Activated CD8-positive, alpha-beta memory T cell treated with anti-CD3 and anti-CD28 coated beads for 1 hour (primary cell): ENCODE results near the gene RGS7.
"Not testable (repeated sequence)": the region's sequence is repeated elsewhere in the genome, so short reads cannot be mapped to it uniquely, and the experiment has no call there.

Source experiments
- DNase-seq, 2 donors: peaks; one replicate each; pipeline ENCODE4 v3.0.0-alpha.2; 2020; ENCODE audit warnings: low read depth in 1 of 2; ENCODE audit errors: extremely low read depth in 1 of 2

Gene RGS7

GRCh38 chr1:240941701-240942370, 415.2 kb downstream of the RGS7 start:
- no peak for DNase-seq

GRCh38 chr1:240936911-240937668, 419.9 kb downstream of the RGS7 start:
- DNase-seq, result no peak

- DNase-seq, result no peak
Observed at GRCh38 chr1:240935920-240936319, 421.1 kb downstream of the RGS7 start.

- DNase-seq, result no peak
Observed at GRCh38 chr1:240931031-240931430, 426.0 kb downstream of the RGS7 start.

- DNase-seq, result no peak
Observed at GRCh38 chr1:240928265-240928664, 428.7 kb downstream of the RGS7 start.

GRCh38 chr1:240927821-240928220, 429.2 kb downstream of the RGS7 start:
- DNase-seq, result no peak

GRCh38 chr1:240925273-240925672, 431.7 kb downstream of the RGS7 start:
- no peak for DNase-seq

GRCh38 chr1:240917976-240918375, 439.0 kb downstream of the RGS7 start:
- DNase-seq, result no peak

GRCh38 chr1:240914506-240914905, 442.5 kb downstream of the RGS7 start:
- no peak for DNase-seq

GRCh38 chr1:240912821-240913220, 444.2 kb downstream of the RGS7 start:
- no peak for DNase-seq

- DNase-seq, result no peak
Observed at GRCh38 chr1:240909701-240910457, 447.1 kb downstream of the RGS7 start.

GRCh38 chr1:240906477-240906876, 450.5 kb downstream of the RGS7 start:
- no peak for DNase-seq

- DNase-seq, result no peak
Observed at GRCh38 chr1:240905225-240905765, 451.7 kb downstream of the RGS7 start.

GRCh38 chr1:240895424-240895823, 461.6 kb downstream of the RGS7 start:
- DNase-seq, result not testable (repeated sequence)

- no peak for DNase-seq
Observed at GRCh38 chr1:240888787-240889048, 468.3 kb downstream of the RGS7 start.

GRCh38 chr1:240888039-240888786, 468.8 kb downstream of the RGS7 start:
- DNase-seq, result no peak

- DNase-seq, result no peak
Observed at GRCh38 chr1:240883490-240883889, 473.5 kb downstream of the RGS7 start.

GRCh38 chr1:240882656-240883308, 474.2 kb downstream of the RGS7 start:
- DNase-seq, result not testable (repeated sequence)

GRCh38 chr1:240878631-240879030, 478.4 kb downstream of the RGS7 start:
- DNase-seq, result no peak

GRCh38 chr1:240877605-240878004, 479.4 kb downstream of the RGS7 start:
- no peak for DNase-seq
